Measurements from ENCODE around the gene CD300A.

DNA sequence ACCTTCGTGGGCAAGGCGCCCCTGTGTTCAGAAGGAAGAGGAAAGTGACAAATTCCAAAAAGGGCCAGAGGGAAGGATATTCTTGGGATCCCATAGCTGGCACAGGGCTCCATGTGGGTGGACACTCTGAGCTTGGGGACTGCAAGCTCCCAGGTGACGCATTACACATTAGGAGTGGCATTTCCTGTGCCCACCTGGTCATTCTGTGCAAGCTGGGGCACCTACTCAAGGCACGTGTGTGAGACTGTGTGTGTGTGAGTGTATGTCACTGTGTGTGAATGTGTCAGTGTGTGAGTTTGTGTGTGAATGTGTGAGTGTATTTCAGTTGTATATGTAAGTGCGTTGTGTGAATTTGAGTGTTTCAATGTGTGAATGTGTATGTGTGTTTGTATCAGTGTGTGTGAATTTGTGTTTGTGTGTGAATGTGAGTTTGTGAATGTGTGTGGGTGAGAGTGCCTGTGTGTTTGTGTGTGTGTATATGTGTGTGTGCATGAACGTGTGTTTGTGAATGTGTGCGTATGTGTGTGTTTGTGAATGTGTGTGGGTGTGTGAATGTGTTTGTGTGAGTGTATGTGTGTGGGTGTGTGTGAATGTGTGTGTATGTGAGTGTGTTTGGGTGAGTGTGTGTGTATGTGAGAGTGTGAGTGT lies 1.6 kb upstream of the CD300A start:
- TF ChIP-seq, protein P1, sequence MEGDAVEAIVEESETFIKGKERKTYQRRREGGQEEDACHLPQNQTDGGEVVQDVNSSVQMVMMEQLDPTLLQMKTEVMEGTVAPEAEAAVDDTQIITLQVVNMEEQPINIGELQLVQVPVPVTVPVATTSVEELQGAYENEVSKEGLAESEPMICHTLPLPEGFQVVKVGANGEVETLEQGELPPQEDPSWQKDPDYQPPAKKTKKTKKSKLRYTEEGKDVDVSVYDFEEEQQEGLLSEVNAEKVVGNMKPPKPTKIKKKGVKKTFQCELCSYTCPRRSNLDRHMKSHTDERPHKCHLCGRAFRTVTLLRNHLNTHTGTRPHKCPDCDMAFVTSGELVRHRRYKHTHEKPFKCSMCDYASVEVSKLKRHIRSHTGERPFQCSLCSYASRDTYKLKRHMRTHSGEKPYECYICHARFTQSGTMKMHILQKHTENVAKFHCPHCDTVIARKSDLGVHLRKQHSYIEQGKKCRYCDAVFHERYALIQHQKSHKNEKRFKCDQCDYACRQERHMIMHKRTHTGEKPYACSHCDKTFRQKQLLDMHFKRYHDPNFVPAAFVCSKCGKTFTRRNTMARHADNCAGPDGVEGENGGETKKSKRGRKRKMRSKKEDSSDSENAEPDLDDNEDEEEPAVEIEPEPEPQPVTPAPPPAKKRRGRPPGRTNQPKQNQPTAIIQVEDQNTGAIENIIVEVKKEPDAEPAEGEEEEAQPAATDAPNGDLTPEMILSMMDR (IDR thresholded peaks at IDR 0.05): no peak
- no peak for TF ChIP-seq POLR2A (IDR thresholded peaks at IDR 0.05)
